Measurements from ENCODE around the gene GCNT2.
"Not testable (repeated sequence)": the region's sequence is repeated elsewhere in the genome, so short reads cannot be mapped to it uniquely, and the experiment has no call there.

The GCNT2 gene

GRCh38 chr6:10514049-10514780, 6.9 kb upstream of the GCNT2 start:
- no peak for DNase-seq (ENCODE audit: low spot score)

GRCh38 chr6:10516953-10517352, 4.2 kb upstream of the GCNT2 start:
- no peak for DNase-seq (ENCODE audit: low spot score)

GRCh38 chr6:10518557-10519407, 2.4 kb upstream of the GCNT2 start:
- DNase-seq (ENCODE audit: low spot score), result no peak

GRCh38 chr6:10519408-10519697, 1.8 kb upstream of the GCNT2 start:
- DNase-seq (ENCODE audit: low spot score), result not testable (repeated sequence)

GRCh38 chr6:10520468-10520867, 683 bp upstream of the GCNT2 start:
- DNase-seq (ENCODE audit: low spot score), result no peak

- no peak for DNase-seq (ENCODE audit: low spot score)
Observed at GRCh38 chr6:10522929-10523573, 1.9 kb downstream of the GCNT2 start.

- no peak for DNase-seq (ENCODE audit: low spot score)
Observed at GRCh38 chr6:10526156-10526555, 5.0 kb downstream of the GCNT2 start.

DNA sequence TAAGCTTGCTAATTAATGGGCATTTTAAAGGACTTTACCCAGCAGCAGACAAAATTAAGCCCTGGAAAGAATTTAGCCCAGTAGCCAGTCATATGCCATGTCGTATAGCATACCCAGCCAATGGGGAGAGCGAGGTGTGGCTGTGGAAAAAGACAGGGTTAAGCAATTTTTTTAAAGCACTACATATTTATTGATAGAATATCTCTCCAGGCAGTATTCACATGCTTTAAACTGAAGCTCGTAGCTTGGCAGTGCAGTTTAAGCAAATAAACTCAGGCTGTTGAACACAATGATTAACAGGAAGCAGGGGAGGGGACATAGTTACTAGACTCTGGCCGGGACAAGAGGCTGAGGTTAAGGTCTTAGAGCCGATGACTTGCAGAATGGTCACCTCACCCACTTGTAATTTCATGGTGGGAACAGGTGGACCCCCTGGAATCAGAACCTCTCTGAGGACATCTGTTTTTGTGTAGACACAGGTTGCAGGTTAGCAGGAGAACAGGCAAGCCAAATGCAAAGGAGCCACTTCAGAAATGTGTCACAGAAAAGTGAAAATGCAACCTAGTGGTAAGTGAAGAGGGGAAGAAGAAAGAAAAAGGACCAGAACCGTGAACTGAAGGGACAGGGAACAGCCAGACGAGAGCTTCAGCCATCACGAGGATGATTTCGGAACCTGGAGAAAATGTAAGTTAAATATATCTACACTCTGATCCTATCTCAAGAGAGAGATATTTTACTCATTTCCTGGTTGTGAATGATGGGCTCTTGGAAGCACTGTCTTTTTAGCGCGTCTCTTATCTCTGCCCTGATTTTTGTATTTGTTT, 7.2 kb downstream of the GCNT2 start:
- no peak for DNase-seq (ENCODE audit: low spot score)

DNA sequence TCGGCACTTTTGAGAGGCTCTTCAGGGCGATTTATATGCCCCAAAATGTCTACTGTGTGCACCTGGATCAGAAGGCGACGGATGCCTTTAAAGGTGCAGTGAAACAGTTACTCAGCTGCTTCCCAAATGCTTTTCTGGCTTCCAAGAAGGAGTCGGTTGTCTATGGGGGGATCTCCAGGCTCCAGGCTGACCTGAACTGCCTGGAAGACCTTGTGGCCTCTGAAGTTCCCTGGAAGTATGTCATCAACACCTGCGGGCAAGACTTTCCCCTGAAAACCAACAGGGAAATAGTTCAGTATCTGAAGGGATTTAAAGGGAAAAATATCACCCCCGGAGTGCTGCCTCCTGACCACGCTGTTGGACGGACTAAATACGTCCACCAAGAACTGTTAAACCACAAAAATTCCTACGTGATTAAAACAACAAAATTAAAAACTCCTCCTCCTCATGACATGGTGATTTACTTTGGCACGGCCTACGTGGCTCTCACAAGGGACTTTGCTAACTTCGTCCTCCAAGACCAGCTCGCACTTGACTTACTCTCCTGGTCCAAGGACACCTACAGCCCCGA, 8.2 kb downstream of the GCNT2 start:
- DNase-seq (ENCODE audit: low spot score), result no peak

GRCh38 chr6:10529828-10530374, 8.8 kb downstream of the GCNT2 start:
- DNase-seq (ENCODE audit: low spot score), result not testable (repeated sequence)

DNA sequence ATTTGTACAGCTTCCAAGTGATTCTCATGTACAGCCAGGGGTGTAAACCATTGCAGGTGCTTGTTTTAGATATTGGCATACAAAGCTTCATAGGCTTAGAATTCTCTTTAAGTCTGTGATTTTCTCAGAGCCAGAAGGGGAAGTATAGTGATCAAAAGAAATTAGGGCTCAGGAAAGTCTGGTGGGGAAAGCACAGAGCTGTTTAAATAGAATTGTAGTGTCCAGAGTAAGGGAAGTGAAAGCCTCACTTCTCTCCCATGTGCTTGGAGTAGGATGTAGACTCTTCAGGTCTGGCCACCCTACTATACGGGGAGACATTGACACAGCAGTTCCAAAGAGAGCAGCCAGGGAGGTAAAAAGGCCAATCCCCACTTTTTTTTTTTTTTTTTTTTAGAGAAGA, 10.4 kb downstream of the GCNT2 start:
- DNase-seq (ENCODE audit: low spot score), result no peak

DNA sequence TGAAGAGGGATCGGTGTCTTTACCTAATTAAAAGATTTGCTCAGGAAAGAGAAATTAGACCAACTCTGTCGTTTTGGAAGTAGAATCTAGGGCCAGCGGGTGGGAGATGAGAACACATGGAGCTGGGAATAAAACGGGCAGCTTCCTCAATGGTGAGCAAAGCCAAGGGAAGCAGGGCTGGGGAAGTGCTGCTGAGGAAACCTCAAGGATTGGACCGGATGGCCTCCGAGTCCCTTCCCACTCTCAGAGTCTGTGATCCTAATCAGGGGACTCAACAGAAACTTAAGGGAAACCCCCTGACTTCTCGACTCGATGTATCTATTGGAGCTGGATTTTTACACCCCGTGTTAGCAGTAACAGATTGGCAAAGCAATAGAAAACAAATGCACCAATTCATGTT, 10.8 kb downstream of the GCNT2 start:
- no peak for DNase-seq (ENCODE audit: low spot score)

GRCh38 chr6:10532392-10532791, 11.2 kb downstream of the GCNT2 start:
- DNase-seq (ENCODE audit: low spot score), result no peak

- no peak for DNase-seq (ENCODE audit: low spot score)
Observed at GRCh38 chr6:10534419-10534762, 13.2 kb downstream of the GCNT2 start.

GRCh38 chr6:10535193-10535592, 14.0 kb downstream of the GCNT2 start:
- DNase-seq (ENCODE audit: low spot score), result no peak

- no peak for DNase-seq (ENCODE audit: low spot score)
Observed at GRCh38 chr6:10537726-10538125, 16.6 kb downstream of the GCNT2 start.

DNA sequence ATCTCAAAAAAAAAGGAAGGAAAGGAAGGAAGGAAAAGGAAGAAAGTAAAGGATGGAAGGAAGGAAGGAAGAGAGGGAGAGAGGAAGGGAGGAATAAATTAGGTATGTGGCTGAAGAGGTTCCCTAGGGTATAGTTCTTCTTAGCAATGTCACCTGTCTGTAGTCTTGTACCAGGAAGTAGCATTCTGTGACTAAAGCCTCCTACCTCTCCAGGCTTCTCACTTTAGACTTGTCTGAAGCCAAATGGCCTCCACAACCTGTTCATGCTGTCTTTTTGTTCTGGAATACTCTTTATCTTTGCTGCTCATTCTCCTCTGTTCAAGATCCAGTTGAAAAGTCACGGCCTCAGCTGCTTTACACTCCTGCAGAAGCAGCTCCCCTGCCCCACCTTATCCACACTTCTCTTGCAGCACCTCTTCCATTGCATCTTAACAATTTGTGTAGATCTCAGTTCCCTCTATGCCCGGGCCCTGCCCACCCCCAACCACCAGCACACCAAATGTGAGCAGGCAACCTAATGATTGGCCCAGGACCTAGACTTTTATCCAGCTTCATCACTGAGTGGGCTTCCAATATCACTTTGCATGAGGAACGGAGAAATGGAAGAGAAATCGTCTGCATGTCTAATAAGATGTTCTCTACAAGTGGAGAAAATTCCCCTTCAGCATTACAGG, 19.1 kb downstream of the GCNT2 start:
- no peak for DNase-seq (ENCODE audit: low spot score)

GRCh38 chr6:10541591-10541990, 20.4 kb downstream of the GCNT2 start:
- DNase-seq (ENCODE audit: low spot score), result no peak

- no peak for DNase-seq (ENCODE audit: low spot score)
Observed at GRCh38 chr6:10542213-10542612, 21.1 kb downstream of the GCNT2 start.

DNA sequence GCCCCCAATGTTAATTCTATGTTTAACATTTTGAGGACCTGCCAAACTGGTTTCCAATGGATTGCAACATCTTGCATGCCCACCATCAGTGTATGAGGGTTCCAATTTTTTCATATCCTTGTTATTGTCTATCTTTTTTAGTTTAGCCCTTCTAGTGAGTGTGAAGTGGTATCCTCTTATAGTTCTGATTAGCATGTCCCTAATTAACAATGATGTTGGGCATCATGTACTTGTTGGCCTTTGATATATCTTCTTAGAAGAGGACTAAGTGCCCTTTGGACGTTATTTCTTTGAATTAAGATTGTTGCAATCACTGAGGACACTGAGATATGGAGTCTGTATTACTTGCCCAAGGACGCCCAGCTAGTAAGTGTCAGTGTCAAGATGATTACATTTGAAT, 22.3 kb downstream of the GCNT2 start:
- no peak for DNase-seq (ENCODE audit: low spot score)

GRCh38 chr6:10545482-10545881, 24.3 kb downstream of the GCNT2 start:
- DNase-seq (ENCODE audit: low spot score), result no peak
